Neural crest cell (in vitro differentiated cells): ENCODE measurements around the gene PPP1R15B. TPM values are rescaled to one million over a fixed set of nuclear protein-coding genes. Genes with fewer than 3 reads are reported as not detected.
"Not testable (repeated sequence)": the region's sequence is repeated elsewhere in the genome, so short reads cannot be mapped to it uniquely, and the experiment has no call there.

Source experiments
- DNase-seq: peaks from one replicate; pipeline ENCODE4 v3.0.0; 2021; ENCODE audit warnings: low read depth, mixed read lengths, low spot score
- H3K27ac Mint-ChIP-seq: one replicate; pipeline ENCODE4 v1.8.0; 2021; ENCODE audit warnings: mild to moderate bottlenecking, mixed read lengths; ENCODE audit not compliant: unreplicated experiment
- H3K27me3 Mint-ChIP-seq: 2 replicates; pipeline ENCODE4 v1.8.0; 2021; ENCODE audit warnings: low read depth, mild to moderate bottlenecking, mixed read lengths
- H3K36me3 Mint-ChIP-seq: 2 replicates; pipeline ENCODE4 v1.8.0; 2021; ENCODE audit warnings: low read depth, mild to moderate bottlenecking, mixed read lengths
- H3K4me1 Mint-ChIP-seq: 2 replicates; pipeline ENCODE4 v1.8.0; 2021; ENCODE audit warnings: mixed read lengths
- H3K4me3 Mint-ChIP-seq: one replicate; pipeline ENCODE4 v1.8.0; 2021; ENCODE audit warnings: mild to moderate bottlenecking, mixed read lengths
- H3K9me3 Mint-ChIP-seq: 2 replicates; pipeline ENCODE4 v1.8.0; 2021; ENCODE audit warnings: mixed read lengths
- CTCF ChIP-seq: fragments of 200-600 bp; sonication (generic); conservative IDR thresholded peaks from 2 replicates; pipeline ENCODE4 v1.5.0; 2021; ENCODE audit warnings: antibody characterized with exemption, mild to moderate bottlenecking
- total RNA-seq: library from RNA; stranded (reverse); gene quantifications from 2 replicates; pipeline ENCODE4 v1.2.1, GENCODE V29; 2021

PPP1R15B gene
- total RNA-seq, 1 donor from 2014 or later = 46.6 TPM

GRCh38 chr1:204429746-204430145 is 18.1 kb upstream of the PPP1R15B start:
- no peak overlapping the region for H3K4me3 Mint-ChIP-seq
- no peaks in the 10 kb centered on the region for H3K4me1 Mint-ChIP-seq
- DNase-seq = no peak
- H3K27ac Mint-ChIP-seq = no peak overlapping the region
- TF ChIP-seq CTCF = no peak
- no peaks in the 10 kb centered on the region for H3K9me3 Mint-ChIP-seq
- H3K36me3 Mint-ChIP-seq = peaks cover 20% of the 10 kb centered on the region
- no peaks in the 10 kb centered on the region for H3K27me3 Mint-ChIP-seq

GRCh38 chr1:204426971-204427701 is 15.5 kb upstream of the PPP1R15B start:
- Mint-ChIP-seq H3K27ac (no peak overlapping the region), H3K9me3 (no peaks in the 10 kb centered on the region), H3K27me3 (no peaks in the 10 kb centered on the region), H3K4me3 (no peak overlapping the region), H3K4me1 (no peaks in the 10 kb centered on the region), H3K36me3 (peaks cover 12% of the 10 kb centered on the region)
- no peak for DNase-seq
- no peak for TF ChIP-seq CTCF

- Mint-ChIP-seq H3K27ac (no peak overlapping the region), H3K4me1 (no peaks in the 10 kb centered on the region), H3K27me3 (no peaks in the 10 kb centered on the region), H3K9me3 (no peaks in the 10 kb centered on the region), H3K36me3 (peaks cover 12% of the 10 kb centered on the region), H3K4me3 (no peak overlapping the region)
- DNase-seq = no peak
- no peak for TF ChIP-seq CTCF
Observed at GRCh38 chr1:204426474-204426873, 14.9 kb upstream of the PPP1R15B start.

- Mint-ChIP-seq H3K4me1 (no peaks in the 10 kb centered on the region), H3K27ac (no peak overlapping the region), H3K4me3 (no peak overlapping the region), H3K9me3 (no peaks in the 10 kb centered on the region), H3K27me3 (no peaks in the 10 kb centered on the region), H3K36me3 (peaks cover 8% of the 10 kb centered on the region)
- no peak for DNase-seq
- no peak for TF ChIP-seq CTCF
Observed at GRCh38 chr1:204426035-204426436, 14.4 kb upstream of the PPP1R15B start.

- peaks cover 8% of the 10 kb centered on the region for H3K4me1 Mint-ChIP-seq
- H3K9me3 Mint-ChIP-seq = no peaks in the 10 kb centered on the region
- H3K27me3 Mint-ChIP-seq = no peaks in the 10 kb centered on the region
- no peak overlapping the region for H3K27ac Mint-ChIP-seq
- DNase-seq = no peak
- peaks cover 7% of the 10 kb centered on the region for H3K36me3 Mint-ChIP-seq
- no peak for TF ChIP-seq CTCF
- H3K4me3 Mint-ChIP-seq = no peak overlapping the region
Observed at GRCh38 chr1:204424621-204425020, 13.0 kb upstream of the PPP1R15B start.

- not testable (repeated sequence) for DNase-seq, H3K36me3 Mint-ChIP-seq, H3K27ac Mint-ChIP-seq, H3K4me3 Mint-ChIP-seq, H3K9me3 Mint-ChIP-seq, H3K27me3 Mint-ChIP-seq
- H3K4me1 Mint-ChIP-seq = peaks cover 21% of the 10 kb centered on the region
Observed at GRCh38 chr1:204422061-204422705, 10.6 kb upstream of the PPP1R15B start.
